Thymus (tissue), 11 donors: Measurements from ENCODE around the gene GRID1. TPM values are rescaled to one million over a fixed set of nuclear protein-coding genes. Genes with fewer than 3 reads are reported as not detected.

Experiments
- DNase-seq, 9 donors: peaks; one replicate each; pipeline ENCODE4 v3.0.0-alpha.2; 2013; ENCODE audit warnings: low spot score in 9 of 9, low read depth in 6 of 9, missing footprints in 1 of 9
- H3K27ac ChIP-seq, 2 donors: one replicate each; pipeline ENCODE4 v1.5.1; 2013; ENCODE audit warnings: control low read depth in 1 of 2, low read depth in 1 of 2, low read length in 1 of 2, mild to moderate bottlenecking in 1 of 2, moderate library complexity in 1 of 2
- H3K27me3 ChIP-seq, 2 donors: one replicate each; pipeline ENCODE4 v1.5.1; 2013; ENCODE audit warnings: low read length in 1 of 2; ENCODE audit not compliant: control insufficient read depth in 2 of 2, insufficient read depth in 1 of 2
- H3K36me3 ChIP-seq, 2 donors: one replicate each; pipeline ENCODE4 v1.5.1; 2013; ENCODE audit warnings: low read length in 1 of 2, mild to moderate bottlenecking in 1 of 2, moderate library complexity in 1 of 2; ENCODE audit not compliant: control insufficient read depth in 2 of 2, insufficient read depth in 2 of 2
- H3K4me1 ChIP-seq, 2 donors: one replicate each; pipeline ENCODE4 v1.5.1; 2013; ENCODE audit warnings: low read length in 2 of 2; ENCODE audit not compliant: control insufficient read depth in 2 of 2, insufficient read depth in 2 of 2
- H3K4me3 ChIP-seq, 2 donors: one replicate each; pipeline ENCODE4 v1.5.1; 2013; ENCODE audit warnings: low read length in 2 of 2, control low read depth in 1 of 2, mild to moderate bottlenecking in 1 of 2
- H3K9me3 ChIP-seq, 2 donors: one replicate each; pipeline ENCODE4 v1.5.1; 2013; ENCODE audit warnings: low read length in 1 of 2, mild to moderate bottlenecking in 1 of 2; ENCODE audit not compliant: control insufficient read depth in 2 of 2, insufficient read depth in 1 of 2
- WGBS: extraction: QIAGEN DNeasy Blood & Tissue Kit; methylation state at CpG from one replicate; pipeline ENCODE4 v1.1.7; 2013; 5-methylcytosine and 5-hydroxymethylcytosine counted together
- polyA plus RNA-seq: library from polyadenylated mRNA; stranded (reverse); fragments of 200-250 nt; gene quantifications from one replicate; pipeline ENCODE4 v1.2.3, GENCODE V29; 2013
- total RNA-seq: library from RNA; stranded (reverse); fragments of 120-200 nt; gene quantifications from one replicate; pipeline ENCODE4 v1.2.4, GENCODE V29; 2013
- donor health status: healthy.

The GRID1 gene
- total and polyA plus RNA-seq, 2 donors = 0.33 to 0.46 TPM

DNA sequence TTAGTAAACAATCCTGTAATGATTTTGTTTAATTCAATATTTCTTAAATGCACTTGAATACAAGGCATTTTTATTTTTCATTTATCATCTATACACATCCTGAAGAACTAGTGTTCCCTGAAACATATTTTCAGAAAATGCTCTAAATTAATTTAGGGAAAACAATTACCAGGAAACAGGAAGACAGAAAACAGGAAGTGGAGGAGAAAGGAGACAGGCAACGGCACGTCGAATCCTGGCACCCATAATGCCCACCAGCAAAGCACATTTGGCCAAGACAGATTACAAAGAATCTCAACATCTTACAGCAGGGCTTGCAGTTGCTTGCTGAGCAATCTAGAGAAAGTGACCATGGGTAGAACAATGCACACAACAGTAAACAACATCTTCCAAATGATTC lies 571.1 kb downstream of the GRID1 start:
- Histone ChIP-seq H3K4me3 (no peak overlapping the region), H3K9me3 (no peaks in the 10 kb centered on the region), H3K36me3 (no peaks in the 10 kb centered on the region), H3K27me3 (no peaks in the 10 kb centered on the region), H3K27ac (no peak overlapping the region), H3K4me1 (peaks cover 0 to 5% of the 10 kb centered on the region in 2 donors)
- 22% methylated on average over 3 of the region's 3 CpGs for WGBS
- no peak for DNase-seq

- no peaks in the 10 kb centered on the region for H3K9me3 ChIP-seq
- H3K36me3 ChIP-seq = no peaks in the 10 kb centered on the region
- DNase-seq = no peak
- WGBS = 77% methylated on average over 2 of the region's 2 CpGs
- H3K4me1 ChIP-seq = peaks cover 0 to 5% of the 10 kb centered on the region in 2 donors
- H3K27ac ChIP-seq = no peak overlapping the region
- no peaks in the 10 kb centered on the region for H3K27me3 ChIP-seq
- H3K4me3 ChIP-seq = no peak overlapping the region
Observed at GRCh38 chr10:85794553-85794952, 572.0 kb downstream of the GRID1 start.

GRCh38 chr10:85792533-85792858 lies 574.1 kb downstream of the GRID1 start:
- 82% methylated on average over 3 of the region's 3 CpGs for WGBS

GRCh38 chr10:85791818-85792532 lies 574.6 kb downstream of the GRID1 start:
- 76% methylated on average over 5 of the region's 5 CpGs for WGBS
- no peak overlapping the region for H3K4me3 ChIP-seq
- no peak for DNase-seq
- H3K27ac ChIP-seq = no peak overlapping the region
- H3K4me1 ChIP-seq = peaks cover 0 to 8% of the 10 kb centered on the region in 2 donors
- no peaks in the 10 kb centered on the region for H3K27me3 ChIP-seq
- H3K36me3 ChIP-seq = no peaks in the 10 kb centered on the region
- H3K9me3 ChIP-seq = no peaks in the 10 kb centered on the region

More at GRCh38 chr10:85792533-85792858, 574.1 kb downstream of the GRID1 start:
- peaks cover 0 to 8% of the 10 kb centered on the region in 2 donors for H3K4me1 ChIP-seq
- DNase-seq = no peak
- no peaks in the 10 kb centered on the region for H3K27me3 ChIP-seq
- no peaks in the 10 kb centered on the region for H3K9me3 ChIP-seq
- H3K27ac ChIP-seq = no peak overlapping the region
- H3K36me3 ChIP-seq = no peaks in the 10 kb centered on the region
- H3K4me3 ChIP-seq = no peak overlapping the region

DNA sequence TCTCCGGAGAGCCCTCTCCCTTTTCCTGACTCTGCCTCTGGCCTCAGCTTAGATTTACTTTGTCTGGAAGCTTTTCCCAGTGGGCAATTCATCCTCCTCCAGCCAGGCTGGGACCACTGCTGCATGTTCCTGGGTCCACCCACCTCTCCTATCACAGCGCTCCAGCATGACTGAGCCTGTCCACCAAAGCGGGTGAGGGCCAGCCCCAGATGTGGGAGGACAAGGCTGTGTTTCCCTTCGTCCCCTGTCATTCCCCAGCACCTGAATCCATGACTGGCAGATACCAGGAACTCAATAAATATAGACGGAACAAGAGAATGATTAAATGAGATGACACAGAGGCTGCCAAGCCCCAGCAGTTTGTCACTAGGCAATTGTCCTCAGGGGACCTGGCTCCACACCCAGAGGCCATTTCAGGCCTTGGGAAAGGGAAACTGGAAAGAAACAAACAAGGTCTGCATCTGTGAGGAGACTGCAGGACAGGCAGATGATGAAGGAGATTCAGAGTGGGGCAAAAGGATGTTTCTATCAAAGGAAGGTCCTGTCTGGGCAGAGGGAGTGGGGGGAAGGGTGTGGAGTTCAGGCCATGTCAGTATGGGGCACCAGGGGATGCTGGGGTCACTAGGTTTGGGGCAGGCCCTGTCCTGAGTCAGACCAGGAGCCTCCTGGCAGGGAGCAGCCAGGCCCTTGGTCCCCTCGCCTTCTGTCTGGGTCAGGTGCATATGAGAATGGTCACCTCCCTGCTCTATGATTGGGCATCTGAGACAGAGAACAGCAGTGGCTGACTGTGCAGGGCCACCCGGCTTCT lies 576.4 kb downstream of the GRID1 start:
- no peak for DNase-seq
- Histone ChIP-seq H3K4me3 (no peak overlapping the region), H3K9me3 (no peaks in the 10 kb centered on the region), H3K36me3 (no peaks in the 10 kb centered on the region), H3K27me3 (no peaks in the 10 kb centered on the region), H3K4me1 (peaks cover 0 to 8% of the 10 kb centered on the region in 2 donors), H3K27ac (no peak overlapping the region)
- 91% methylated on average over 7 of the region's 7 CpGs for WGBS

DNA sequence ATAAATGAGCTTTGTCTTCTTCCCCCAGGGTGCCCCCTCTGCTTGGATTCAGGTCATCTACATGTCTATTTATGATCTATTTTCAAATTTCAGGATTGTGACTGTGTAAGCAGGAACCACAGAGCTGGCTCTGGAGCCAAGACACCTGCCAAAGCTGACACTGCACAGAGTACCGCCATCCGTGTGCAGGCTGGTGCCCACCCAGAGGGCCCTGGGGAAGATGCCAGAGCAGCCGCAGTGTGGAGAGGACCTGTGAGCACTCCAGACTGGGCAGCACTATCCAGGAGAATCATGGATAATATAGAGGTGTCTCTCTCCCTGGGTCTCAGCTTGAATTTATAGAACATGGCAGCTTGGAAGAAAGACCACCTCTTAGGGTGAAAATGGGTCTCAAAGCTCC lies 577.5 kb downstream of the GRID1 start:
- no peak overlapping the region for H3K27ac ChIP-seq
- H3K4me3 ChIP-seq = no peak overlapping the region
- peaks cover 0 to 12% of the 10 kb centered on the region in 2 donors for H3K4me1 ChIP-seq
- H3K27me3 ChIP-seq = no peaks in the 10 kb centered on the region
- H3K36me3 ChIP-seq = no peaks in the 10 kb centered on the region
- no peak for DNase-seq
- H3K9me3 ChIP-seq = no peaks in the 10 kb centered on the region
- WGBS = 97% methylated on average over 3 of the region's 3 CpGs

DNA sequence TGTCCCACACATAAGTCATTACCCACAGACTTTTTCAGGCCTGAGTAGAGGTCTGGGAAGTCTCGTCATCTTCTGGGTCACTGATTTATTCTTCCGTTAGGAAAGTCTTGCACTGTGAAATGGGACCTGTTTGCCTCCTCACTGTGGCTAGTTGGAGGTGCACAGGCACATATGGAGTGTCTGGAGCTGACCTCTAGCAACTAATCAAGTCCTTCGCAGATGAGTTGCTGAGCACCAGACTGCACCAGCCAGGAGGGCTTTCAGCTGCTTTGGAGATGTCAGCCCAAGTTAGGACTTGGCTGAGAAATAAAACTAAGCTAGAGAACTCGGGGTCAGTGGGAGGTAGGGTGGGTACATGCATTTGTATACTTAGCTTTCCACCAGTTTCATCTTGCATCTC lies 578.0 kb downstream of the GRID1 start:
- H3K9me3 ChIP-seq = no peaks in the 10 kb centered on the region
- 94% methylated on average over 4 of the region's 4 CpGs for whole genome bisulfite sequencing
- no peak overlapping the region for H3K4me3 ChIP-seq
- H3K27me3 ChIP-seq = no peaks in the 10 kb centered on the region
- DNase-seq = no peak
- no peaks in the 10 kb centered on the region for H3K36me3 ChIP-seq
- peaks cover 0 to 12% of the 10 kb centered on the region in 2 donors for H3K4me1 ChIP-seq
- H3K27ac ChIP-seq = no peak overlapping the region

DNA sequence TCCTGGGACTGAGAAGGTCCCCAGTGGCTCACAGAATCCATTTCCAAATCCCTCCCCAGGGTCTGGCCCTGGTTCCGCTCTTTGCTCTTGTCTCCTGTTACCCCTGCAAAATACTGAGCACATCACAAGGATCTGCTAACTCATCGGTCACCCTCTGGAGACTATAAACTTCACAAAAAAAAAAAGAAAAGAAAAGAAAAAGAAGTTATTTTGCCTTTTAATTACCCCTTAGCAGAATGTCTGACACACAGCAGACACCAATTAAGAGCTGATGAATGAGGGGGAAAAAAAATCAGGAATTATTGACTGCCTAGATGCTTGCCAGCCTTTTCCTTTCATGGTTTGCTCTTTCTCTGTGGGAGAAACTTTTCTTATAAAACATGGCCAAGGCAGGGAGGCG lies 578.7 kb downstream of the GRID1 start:
- 95% methylated on average over 3 of the region's 3 CpGs for WGBS
- DNase-seq = no peak
- H3K4me1 ChIP-seq = peaks cover 0 to 13% of the 10 kb centered on the region in 2 donors
- H3K36me3 ChIP-seq = no peaks in the 10 kb centered on the region
- no peak overlapping the region for H3K4me3 ChIP-seq
- H3K27ac ChIP-seq = no peak overlapping the region
- no peaks in the 10 kb centered on the region for H3K27me3 ChIP-seq
- no peaks in the 10 kb centered on the region for H3K9me3 ChIP-seq

DNA sequence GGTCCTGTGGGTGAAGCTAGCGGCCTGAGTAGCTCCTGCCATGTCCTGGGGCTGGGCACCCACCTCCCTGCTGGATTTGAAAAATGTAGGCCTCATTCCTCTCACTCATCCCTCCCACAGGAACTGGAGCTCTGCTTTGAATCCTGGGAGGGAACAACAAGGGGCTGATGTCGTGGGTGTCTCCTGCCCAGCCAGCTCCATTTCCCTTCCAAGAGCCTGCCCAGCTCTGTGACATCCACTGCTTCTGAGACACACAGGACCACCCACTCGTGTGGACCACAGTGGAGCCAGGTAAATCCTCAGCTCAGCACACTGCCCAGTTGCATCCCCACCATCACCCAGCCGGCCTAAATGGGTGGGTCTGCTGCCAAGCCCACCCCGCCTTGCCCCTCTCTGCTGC lies 579.2 kb downstream of the GRID1 start:
- WGBS = 84% methylated on average over 5 of the region's 5 CpGs
- Histone ChIP-seq H3K27me3 (no peaks in the 10 kb centered on the region), H3K27ac (no peak overlapping the region)

More for the DNA sequence above, 579.2 kb downstream of the GRID1 start:
- H3K36me3 ChIP-seq = no peaks in the 10 kb centered on the region
- no peak for DNase-seq
- H3K4me1 ChIP-seq = peaks cover 0 to 10% of the 10 kb centered on the region in 2 donors
- no peaks in the 10 kb centered on the region for H3K9me3 ChIP-seq
- H3K4me3 ChIP-seq = no peak overlapping the region
